GM18505 (cell line): ENCODE results near the gene R3HCC1L.
"Not testable (repeated sequence)": the region's sequence is repeated elsewhere in the genome, so short reads cannot be mapped to it uniquely, and the experiment has no call there.

Experiments
- ATAC-seq: cut with Tn5 transposase; IDR thresholded peaks from one replicate; pipeline ENCODE4 v1.9.1; 2021; ENCODE audit not compliant: unreplicated experiment
- POLR2A ChIP-seq: IDR thresholded peaks from 4 replicates; pipeline ENCODE4 v1.6.1; 2011; ENCODE audit warnings: borderline replicate concordance; ENCODE audit not compliant: insufficient read depth, insufficient read length; ENCODE audit errors: extremely low read depth

The R3HCC1L gene

GRCh38 chr10:98139431-98139830 is 5.0 kb downstream of the R3HCC1L start:
- no peak for TF ChIP-seq POLR2A
- ATAC-seq = no peak

- no peak for ATAC-seq
- TF ChIP-seq POLR2A = no peak
Observed at GRCh38 chr10:98141484-98142073, 7.1 kb downstream of the R3HCC1L start.

- ATAC-seq = no peak
- TF ChIP-seq POLR2A = no peak
Observed at GRCh38 chr10:98144985-98145384, 10.5 kb downstream of the R3HCC1L start.

- no peak for ATAC-seq
- TF ChIP-seq POLR2A = no peak
Observed at GRCh38 chr10:98149858-98150257, 15.4 kb downstream of the R3HCC1L start.

- no peak for TF ChIP-seq POLR2A
- no peak for ATAC-seq
Observed at GRCh38 chr10:98150544-98150943, 16.1 kb downstream of the R3HCC1L start.

GRCh38 chr10:98152778-98153177 is 18.3 kb downstream of the R3HCC1L start:
- ATAC-seq = not testable (repeated sequence)

- ATAC-seq = not testable (repeated sequence)
Observed at GRCh38 chr10:98153213-98153958, 18.9 kb downstream of the R3HCC1L start.

GRCh38 chr10:98154076-98154475 is 19.6 kb downstream of the R3HCC1L start:
- no peak for TF ChIP-seq POLR2A
- no peak for ATAC-seq

- no peak for TF ChIP-seq POLR2A
- ATAC-seq = no peak
Observed at GRCh38 chr10:98158576-98158975, 24.1 kb downstream of the R3HCC1L start.

GRCh38 chr10:98163941-98164340 is 29.5 kb downstream of the R3HCC1L start:
- no peak for ATAC-seq
- no peak for TF ChIP-seq POLR2A

- no peak for ATAC-seq
- no peak for TF ChIP-seq POLR2A
Observed at GRCh38 chr10:98167191-98167590, 32.7 kb downstream of the R3HCC1L start.

GRCh38 chr10:98168147-98168546 is 33.7 kb downstream of the R3HCC1L start:
- TF ChIP-seq POLR2A = no peak
- ATAC-seq = peak; percentile 56

GRCh38 chr10:98168766-98169165 is 34.3 kb downstream of the R3HCC1L start:
- no peak for TF ChIP-seq POLR2A
- ATAC-seq = no peak

- no peak for TF ChIP-seq POLR2A
- no peak for ATAC-seq
Observed at GRCh38 chr10:98169379-98169778, 34.9 kb downstream of the R3HCC1L start.
